Karpas-422 (cell line): Measurements from ENCODE around the gene CLN6. TPM values are rescaled to one million over a fixed set of nuclear protein-coding genes. Genes with fewer than 3 reads are reported as not detected.

Experiments
- DNase-seq: peaks from one replicate; pipeline ENCODE4 v3.0.0-alpha.2; 2015
- H2AFZ ChIP-seq: fragments of 200-600 bp; sonication (generic); 2 replicates; pipeline ENCODE4 v1.6.1; 2014; ENCODE audit warnings: antibody characterized with exemption, low read length, mixed read lengths
- H3K27ac ChIP-seq: fragments of 200-600 bp; sonication (generic); 2 replicates; pipeline ENCODE4 v1.5.1; 2014; ENCODE audit warnings: mild to moderate bottlenecking, low read length, moderate library complexity
- H3K27me3 ChIP-seq: fragments of 200-600 bp; sonication (generic); 2 replicates; pipeline ENCODE4 v1.6.1; 2014; ENCODE audit warnings: low read length, mixed read lengths
- H3K36me3 ChIP-seq: fragments of 200-600 bp; sonication (generic); 2 replicates; pipeline ENCODE4 v1.6.1; 2014; ENCODE audit warnings: low read length, mixed read lengths; ENCODE audit not compliant: insufficient read depth
- H3K4me1 ChIP-seq: fragments of 200-600 bp; sonication (generic); 2 replicates; pipeline ENCODE4 v1.6.1; 2014; ENCODE audit warnings: mild to moderate bottlenecking, low read length, mixed read lengths
- H3K4me2 ChIP-seq: fragments of 200-600 bp; sonication (generic); 2 replicates; pipeline ENCODE4 v1.6.1; 2014; ENCODE audit warnings: low read length, low read depth, mild to moderate bottlenecking; ENCODE audit not compliant: poor library complexity, severe bottlenecking
- H3K4me3 ChIP-seq: fragments of 200-600 bp; sonication (generic); 2 replicates; pipeline ENCODE4 v1.5.1; 2014; ENCODE audit warnings: mild to moderate bottlenecking, antibody characterized with exemption, low read length, mixed read lengths
- H3K79me2 ChIP-seq: fragments of 200-600 bp; sonication (generic); 2 replicates; pipeline ENCODE4 v1.6.1; 2014; ENCODE audit warnings: mild to moderate bottlenecking, low read length, mixed read lengths
- H3K9ac ChIP-seq: fragments of 200-600 bp; sonication (generic); 2 replicates; pipeline ENCODE4 v1.6.0; 2014; ENCODE audit warnings: low read length
- H3K9me2 ChIP-seq: fragments of 200-600 bp; sonication (generic), shearing (Covaris generic); replicated peaks from 2 replicates; pipeline ENCODE4 v1.6.0; 2014; ENCODE audit warnings: mild to moderate bottlenecking, low read length, moderate library complexity; ENCODE audit not compliant: insufficient read depth
- H3K9me3 ChIP-seq: fragments of 300-700, 200-600 bp; sonication (generic); 2 replicates; pipeline ENCODE4 v1.6.1; 2014; ENCODE audit warnings: low read length, mixed read lengths
- H4K20me1 ChIP-seq: fragments of 200-600 bp; sonication (generic); 2 replicates; pipeline ENCODE4 v1.6.1; 2014; ENCODE audit warnings: mild to moderate bottlenecking, antibody characterized with exemption, low read length, low read depth; ENCODE audit not compliant: insufficient read depth
- total RNA-seq: library from RNA; depleted of rRNA; stranded (reverse); fragments of >200 nt; shearing (Covaris generic); gene quantifications from 2 replicates; pipeline ENCODE4 v1.2.3, GENCODE V29; 2014; ENCODE audit warnings: low replicate concordance

The CLN6 gene
- total RNA-seq, 1 experiment from 2014 or later = 80.0 TPM

DNA sequence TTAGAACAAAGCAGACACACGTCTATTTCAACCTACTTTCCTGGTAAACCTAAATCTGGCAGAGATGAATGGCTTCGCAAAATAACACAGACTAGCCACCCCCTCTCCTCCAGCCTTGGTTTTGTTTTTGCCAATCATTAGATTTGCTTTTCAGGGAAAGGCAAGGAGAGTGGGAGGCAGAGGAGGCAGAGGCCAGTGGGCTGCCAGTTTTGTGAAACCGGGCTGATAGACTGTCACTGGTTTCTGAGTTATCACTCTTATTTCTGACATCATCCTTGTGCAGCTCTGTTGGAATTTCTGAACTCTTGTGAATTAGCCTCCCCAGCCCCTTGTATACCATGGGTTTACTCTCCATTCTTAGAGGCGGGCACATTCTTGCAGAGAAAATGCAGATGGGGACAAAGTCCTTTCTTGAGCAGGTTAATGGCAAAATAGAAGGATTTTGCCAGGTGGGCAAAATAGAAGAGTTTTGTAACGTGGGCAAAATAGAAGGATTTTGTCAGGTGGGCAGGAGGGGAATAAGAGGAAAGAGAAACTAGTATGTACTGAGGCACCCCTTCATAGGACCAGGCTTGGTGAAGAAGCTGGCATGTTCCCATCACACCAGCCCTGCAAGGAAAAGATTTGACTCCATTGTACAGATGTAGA is 44.8 kb upstream of the CLN6 start:
- H3K27ac ChIP-seq = no peak overlapping the region
- H3K9me3 ChIP-seq = no peaks in the 10 kb centered on the region
- peaks cover 12% of the 10 kb centered on the region for H3K4me1 ChIP-seq
- peaks cover 8% of the 10 kb centered on the region for H4K20me1 ChIP-seq
- H2AFZ ChIP-seq = no peak overlapping the region
- no peak for DNase-seq
- H3K4me2 ChIP-seq = no peak overlapping the region
- H3K9ac ChIP-seq = no peak overlapping the region
- no peaks in the 10 kb centered on the region for H3K27me3 ChIP-seq
- no peaks in the 10 kb centered on the region for H3K9me2 ChIP-seq
- no peak overlapping the region for H3K4me3 ChIP-seq
- H3K79me2 ChIP-seq = peaks cover 12% of the 10 kb centered on the region
- H3K36me3 ChIP-seq = no peaks in the 10 kb centered on the region

- H3K27me3 ChIP-seq = no peaks in the 10 kb centered on the region
- no peaks in the 10 kb centered on the region for H3K79me2 ChIP-seq
- H3K9me2 ChIP-seq = no peaks in the 10 kb centered on the region
- H3K9ac ChIP-seq = no peak overlapping the region
- no peaks in the 10 kb centered on the region for H3K36me3 ChIP-seq
- no peaks in the 10 kb centered on the region for H3K9me3 ChIP-seq
- H3K4me3 ChIP-seq = no peak overlapping the region
- no peak overlapping the region for H3K4me2 ChIP-seq
- H2AFZ ChIP-seq = no peak overlapping the region
- H3K4me1 ChIP-seq = peaks cover 14% of the 10 kb centered on the region
- H3K27ac ChIP-seq = no peak overlapping the region
- no peaks in the 10 kb centered on the region for H4K20me1 ChIP-seq
- DNase-seq = no peak
Observed at GRCh38 chr15:68272721-68273271, 43.3 kb upstream of the CLN6 start.

DNA sequence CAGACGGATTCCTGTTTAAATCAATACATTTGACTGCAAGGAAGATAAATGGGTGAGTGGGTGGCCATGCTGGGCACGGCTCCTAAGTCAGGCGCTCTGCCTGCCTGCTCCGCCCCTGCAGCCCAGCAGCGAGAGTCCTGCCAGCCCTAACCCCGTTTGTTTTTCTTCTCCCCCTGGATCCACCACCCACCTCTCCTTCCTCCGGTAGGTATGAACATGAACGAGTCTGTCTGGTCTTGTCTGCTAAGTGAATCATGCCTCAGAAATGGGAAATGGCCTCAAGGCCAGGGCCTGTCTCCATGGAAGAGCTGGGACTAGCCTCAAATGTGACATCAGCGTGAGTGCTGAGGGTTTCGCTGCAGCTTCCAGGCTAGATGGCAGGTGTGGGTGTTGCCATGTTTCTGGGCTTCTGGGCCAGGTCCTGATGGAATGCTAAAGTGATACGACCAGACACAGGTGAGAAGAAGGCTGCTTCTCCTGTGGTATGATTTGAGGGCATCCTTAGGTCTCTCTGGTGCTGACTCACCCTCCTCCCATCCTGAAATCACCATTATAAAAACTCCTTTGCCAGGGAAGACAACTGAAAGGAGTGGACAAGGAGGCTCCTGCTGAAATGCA is 42.4 kb upstream of the CLN6 start:
- no peaks in the 10 kb centered on the region for H3K9me3 ChIP-seq
- H2AFZ ChIP-seq = no peak overlapping the region
- no peaks in the 10 kb centered on the region for H4K20me1 ChIP-seq

DNA sequence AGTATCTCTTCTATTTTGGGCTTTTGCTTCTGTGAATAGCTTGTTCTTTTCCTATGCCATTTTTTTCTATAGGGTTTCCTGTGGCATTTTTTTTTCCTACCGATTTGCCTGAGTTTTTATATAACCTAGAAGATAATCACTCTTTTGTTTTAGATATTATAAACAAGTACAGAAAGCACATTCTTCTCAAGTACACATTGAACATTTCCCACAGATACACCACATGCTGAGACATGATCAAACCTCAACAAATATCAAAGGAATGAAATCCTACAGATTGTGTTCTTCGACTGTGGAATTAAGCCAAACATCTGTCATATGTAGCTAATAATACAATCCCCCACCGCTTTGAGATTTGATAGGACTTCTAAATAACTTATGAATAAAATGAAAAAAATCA is 38.9 kb upstream of the CLN6 start:
- Histone ChIP-seq H3K9me3 (no peaks in the 10 kb centered on the region), H3K27me3 (no peaks in the 10 kb centered on the region), H3K9ac (no peak overlapping the region), H3K4me3 (no peak overlapping the region), H3K9me2 (no peaks in the 10 kb centered on the region), H3K4me1 (peaks cover 5% of the 10 kb centered on the region; the same call in 1 of the 2 replicates), H3K4me2 (no peak overlapping the region), H3K36me3 (no peaks in the 10 kb centered on the region), H2AFZ (no peak overlapping the region), H3K79me2 (no peaks in the 10 kb centered on the region), H4K20me1 (no peaks in the 10 kb centered on the region), H3K27ac (no peak overlapping the region)
- no peak for DNase-seq

More for the DNA sequence above, 42.4 kb upstream of the CLN6 start:
- Histone ChIP-seq H3K9ac (no peak overlapping the region), H3K27me3 (no peaks in the 10 kb centered on the region), H3K4me1 (peaks cover 12% of the 10 kb centered on the region), H3K4me2 (no peak overlapping the region), H3K9me2 (no peaks in the 10 kb centered on the region), H3K4me3 (no peak overlapping the region), H3K79me2 (no peaks in the 10 kb centered on the region), H3K36me3 (no peaks in the 10 kb centered on the region), H3K27ac (no peak overlapping the region)
- DNase-seq = no peak

GRCh38 chr15:68265674-68266073 is 36.1 kb upstream of the CLN6 start:
- Histone ChIP-seq H3K27me3 (no peaks in the 10 kb centered on the region), H3K79me2 (no peaks in the 10 kb centered on the region), H3K9ac (no peak overlapping the region), H4K20me1 (no peaks in the 10 kb centered on the region), H3K9me2 (no peaks in the 10 kb centered on the region), H3K9me3 (no peaks in the 10 kb centered on the region), H3K4me1 (peaks cover 5% of the 10 kb centered on the region; the same call in 1 of the 2 replicates), H2AFZ (no peak overlapping the region), H3K4me3 (no peak overlapping the region), H3K4me2 (no peak overlapping the region), H3K27ac (no peak overlapping the region), H3K36me3 (no peaks in the 10 kb centered on the region)
- DNase-seq = no peak

- H3K4me3 ChIP-seq = no peak overlapping the region
- H3K27me3 ChIP-seq = no peaks in the 10 kb centered on the region
- no peak for DNase-seq
- no peak overlapping the region for H3K9ac ChIP-seq
- H4K20me1 ChIP-seq = no peaks in the 10 kb centered on the region
- H3K4me1 ChIP-seq = peaks cover 5% of the 10 kb centered on the region; the same call in 1 of the 2 replicates
- no peaks in the 10 kb centered on the region for H3K9me3 ChIP-seq
- no peaks in the 10 kb centered on the region for H3K79me2 ChIP-seq
- H3K4me2 ChIP-seq = no peak overlapping the region
- no peak overlapping the region for H2AFZ ChIP-seq
- no peaks in the 10 kb centered on the region for H3K9me2 ChIP-seq
- no peaks in the 10 kb centered on the region for H3K36me3 ChIP-seq
- H3K27ac ChIP-seq = no peak overlapping the region
Observed at GRCh38 chr15:68265081-68265480, 35.6 kb upstream of the CLN6 start.

DNA sequence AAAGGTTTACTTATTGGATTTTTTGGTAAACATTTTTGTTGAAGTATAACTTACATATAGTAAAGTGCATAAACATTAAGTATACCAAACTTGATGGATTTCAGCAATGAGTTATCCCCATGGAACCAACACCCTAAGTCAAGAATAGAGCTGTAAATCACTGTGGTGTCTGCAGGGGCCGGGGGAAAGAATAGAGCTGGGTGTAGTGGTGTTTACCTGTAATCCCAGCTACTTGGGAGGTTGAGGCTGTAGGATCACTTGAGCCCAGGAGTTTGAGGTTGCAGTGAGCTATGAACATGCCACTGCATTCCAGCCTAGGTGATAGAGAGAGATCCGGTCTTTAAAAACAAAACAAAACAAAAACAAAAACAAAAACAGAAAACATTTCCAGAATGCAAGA is 34.8 kb upstream of the CLN6 start:
- DNase-seq = no peak
- Histone ChIP-seq H3K79me2 (no peaks in the 10 kb centered on the region), H3K9me3 (no peaks in the 10 kb centered on the region), H4K20me1 (no peaks in the 10 kb centered on the region), H3K27me3 (no peaks in the 10 kb centered on the region), H3K4me3 (no peak overlapping the region), H2AFZ (no peak overlapping the region), H3K4me2 (no peak overlapping the region), H3K9ac (no peak overlapping the region), H3K4me1 (peaks cover 5% of the 10 kb centered on the region; the same call in 1 of the 2 replicates), H3K27ac (no peak overlapping the region), H3K9me2 (no peaks in the 10 kb centered on the region), H3K36me3 (no peaks in the 10 kb centered on the region)

GRCh38 chr15:68262514-68263356 is 33.2 kb upstream of the CLN6 start:
- DNase-seq = no peak
- Histone ChIP-seq H3K4me1 (no peaks in the 10 kb centered on the region; the same call in 1 of the 2 replicates), H3K27me3 (no peaks in the 10 kb centered on the region)

More at GRCh38 chr15:68262514-68263356, 33.2 kb upstream of the CLN6 start:
- Histone ChIP-seq H3K36me3 (no peaks in the 10 kb centered on the region), H3K4me3 (no peak overlapping the region), H2AFZ (no peak overlapping the region), H3K79me2 (no peaks in the 10 kb centered on the region), H3K4me2 (no peak overlapping the region), H3K9me3 (no peaks in the 10 kb centered on the region), H3K9me2 (no peaks in the 10 kb centered on the region), H4K20me1 (no peaks in the 10 kb centered on the region), H3K27ac (no peak overlapping the region), H3K9ac (no peak overlapping the region)
